ENCODE data around the gene PDE4B.

Gene PDE4B

DNA sequence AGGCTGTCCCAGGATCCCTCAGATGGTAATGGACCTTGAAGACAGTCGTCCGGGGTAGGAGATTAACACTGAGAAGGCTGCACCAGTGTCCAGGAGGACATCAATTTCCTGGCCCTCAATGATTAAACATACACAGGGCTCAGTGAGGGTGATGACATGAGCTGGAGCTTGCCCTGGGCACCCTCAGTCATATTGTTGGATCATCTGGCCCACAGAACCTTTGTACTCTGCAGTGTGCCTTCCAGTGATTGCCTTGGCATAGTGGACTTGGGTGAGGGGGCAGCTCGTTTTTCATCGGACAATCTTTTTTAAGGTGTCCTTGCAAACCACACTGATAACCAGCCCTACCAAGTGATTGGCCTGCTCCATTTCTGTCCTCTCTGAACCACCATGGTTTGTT, 630.1 kb downstream of the PDE4B start:
- no peak for DNase-seq (ENCODE audit: low spot score)
